CD8-positive, alpha-beta memory T cell (primary cell): ENCODE data around the gene SYNE4. TPM values are rescaled to one million over a fixed set of nuclear protein-coding genes. Genes with fewer than 3 reads are reported as not detected.
"Not testable (repeated sequence)": the region's sequence is repeated elsewhere in the genome, so short reads cannot be mapped to it uniquely, and the experiment has no call there.

Experiments used
- CTCF ChIA-PET: fragments of 350-600 bp; sonication (Branson Sonifier 250); formaldehyde crosslinking; loops from one replicate; lab custom pipeline; 2021; ENCODE audit warnings: antibody characterized with exemption; lab: Charles Lee
- POLR2A ChIA-PET: fragments of 350-600 bp; sonication (Branson Sonifier 250); formaldehyde crosslinking; loops from one replicate; lab custom pipeline; 2021; ENCODE audit warnings: antibody characterized with exemption; lab: Charles Lee
- DNase-seq, 5 donors: peaks; one replicate each; pipeline versions ENCODE4 v3.0.0 to v3.0.0-alpha.2; 2020 to 2022; ENCODE audit warnings: mixed read lengths in 1 of 5
- H3K27ac ChIP-seq: one replicate; pipeline ENCODE4 v1.7.0; 2013; ENCODE audit warnings: low read depth, mild to moderate bottlenecking, low read length, moderate library complexity
- H3K27me3 ChIP-seq: 2 replicates; pipeline ENCODE4 v1.7.0; 2013; ENCODE audit warnings: low read length, mild to moderate bottlenecking; ENCODE audit not compliant: insufficient read depth, poor library complexity, severe bottlenecking
- H3K36me3 ChIP-seq: 2 replicates; pipeline ENCODE4 v1.7.0; 2013; ENCODE audit warnings: mild to moderate bottlenecking, low read length, moderate library complexity; ENCODE audit not compliant: insufficient read depth
- H3K4me1 ChIP-seq: 2 replicates; pipeline ENCODE4 v1.7.0; 2013; ENCODE audit warnings: mild to moderate bottlenecking, low read length, moderate library complexity; ENCODE audit not compliant: insufficient read depth
- H3K4me3 ChIP-seq: 2 replicates; pipeline ENCODE4 v1.7.0; 2013; ENCODE audit warnings: mild to moderate bottlenecking, low read length
- H3K9me3 ChIP-seq: 2 replicates; pipeline ENCODE4 v1.7.0; 2013; ENCODE audit warnings: mild to moderate bottlenecking, low read length
- H3K27ac Mint-ChIP-seq, 8 donors: one replicate each; pipeline ENCODE4 v1.8.0; 2020 to 2021; ENCODE audit warnings: mixed read lengths in 8 of 8, mild to moderate bottlenecking in 6 of 8, inconsistent platforms in 3 of 8, moderate library complexity in 3 of 8
- H3K27me3 Mint-ChIP-seq, 2 donors: one replicate each; pipeline ENCODE4 v1.8.0; 2020 to 2021; ENCODE audit warnings: mixed read lengths in 2 of 2, mild to moderate bottlenecking in 1 of 2, moderate library complexity in 1 of 2
- H3K36me3 Mint-ChIP-seq, 3 donors: one replicate each; pipeline ENCODE4 v1.8.0; 2020 to 2021; ENCODE audit warnings: mixed read lengths in 3 of 3, inconsistent platforms in 1 of 3, mild to moderate bottlenecking in 1 of 3
- H3K4me1 Mint-ChIP-seq, 3 donors: one replicate each; pipeline ENCODE4 v1.8.0; 2020 to 2021; ENCODE audit warnings: mixed read lengths in 3 of 3, inconsistent platforms in 1 of 3, mild to moderate bottlenecking in 1 of 3
- H3K4me3 Mint-ChIP-seq, 7 donors: one replicate each; pipeline ENCODE4 v1.8.0; 2020 to 2021; ENCODE audit warnings: mixed read lengths in 7 of 7, mild to moderate bottlenecking in 6 of 7, moderate library complexity in 4 of 7, inconsistent platforms in 2 of 7
- H3K9me3 Mint-ChIP-seq, 5 donors: one replicate each; pipeline ENCODE4 v1.8.0; 2020 to 2022; ENCODE audit warnings: mixed read lengths in 5 of 5, mild to moderate bottlenecking in 3 of 5, moderate library complexity in 2 of 5, inconsistent platforms in 1 of 5
- polyA plus RNA-seq: library from polyadenylated mRNA; unstranded; fragments of 300-500 nt; fragmentation: Illumina TruSeq; gene quantifications from one replicate; pipeline ENCODE4 v1.2.3, GENCODE V29; 2021
- total RNA-seq, 2 experiments: library from RNA; stranded (reverse); gene quantifications; one replicate each; pipeline ENCODE4 v1.2.3, GENCODE V29; 2021

SYNE4 gene
- total and polyA plus RNA-seq, 3 experiments from 2014 or later = 1.2 to 1.9 TPM; not detected in 1

- Histone ChIP-seq H3K27ac (no peak overlapping the region), H3K9me3 (no peaks in the 10 kb centered on the region), H3K27me3 (no peaks in the 10 kb centered on the region), H3K36me3 (no peaks in the 10 kb centered on the region), H3K4me1 (no peaks in the 10 kb centered on the region), H3K4me3 (no peak overlapping the region)
- ChIA-PET CTCF (interaction anchor here (1.0 to 1.3 kb wide), 2 partner anchors 9 to 11 kb away, joined by 3 read pairs; no protein-coding TSS in a partner anchor), POLR2A (no interaction called here)
- Mint-ChIP-seq H3K36me3 (peaks cover 0 to 17% (median 0%) of the 10 kb centered on the region in 3 donors), H3K4me3 (no peak overlapping the region), H3K4me1 (peaks cover 4 to 8% (median 7%) of the 10 kb centered on the region in 3 donors), H3K27ac (no peak overlapping the region), H3K27me3 (peaks cover 0 to 2% of the 10 kb centered on the region in 2 donors), H3K9me3 (no peaks in the 10 kb centered on the region)
- DNase-seq = no peak
Observed at GRCh38 chr19:36047835-36048234, 39.2 kb upstream of the SYNE4 start.

GRCh38 chr19:36046443-36047050, 37.9 kb upstream of the SYNE4 start:
- peaks cover 0 to 4% (median 2%) of the 10 kb centered on the region in 3 donors for H3K4me1 Mint-ChIP-seq
- DNase-seq = no peak
- H3K4me3 Mint-ChIP-seq = no peak overlapping the region
- Histone ChIP-seq H3K36me3 (no peaks in the 10 kb centered on the region), H3K4me3 (no peak overlapping the region), H3K9me3 (no peaks in the 10 kb centered on the region), H3K27ac (no peak overlapping the region), H3K27me3 (no peaks in the 10 kb centered on the region), H3K4me1 (no peaks in the 10 kb centered on the region)
- no peaks in the 10 kb centered on the region for H3K9me3 Mint-ChIP-seq
- ChIA-PET POLR2A (no interaction called here), CTCF (interaction anchor here (1.3 kb wide), 1 partner anchor 10 kb away, joined by 3 read pairs; no protein-coding TSS in a partner anchor)
- peaks cover 0 to 17% (median 0%) of the 10 kb centered on the region in 3 donors for H3K36me3 Mint-ChIP-seq
- peaks cover 0 to 2% of the 10 kb centered on the region in 2 donors for H3K27me3 Mint-ChIP-seq
- peak overlapping the region in 1 of 8 donors; percentile 65 for H3K27ac Mint-ChIP-seq

DNA sequence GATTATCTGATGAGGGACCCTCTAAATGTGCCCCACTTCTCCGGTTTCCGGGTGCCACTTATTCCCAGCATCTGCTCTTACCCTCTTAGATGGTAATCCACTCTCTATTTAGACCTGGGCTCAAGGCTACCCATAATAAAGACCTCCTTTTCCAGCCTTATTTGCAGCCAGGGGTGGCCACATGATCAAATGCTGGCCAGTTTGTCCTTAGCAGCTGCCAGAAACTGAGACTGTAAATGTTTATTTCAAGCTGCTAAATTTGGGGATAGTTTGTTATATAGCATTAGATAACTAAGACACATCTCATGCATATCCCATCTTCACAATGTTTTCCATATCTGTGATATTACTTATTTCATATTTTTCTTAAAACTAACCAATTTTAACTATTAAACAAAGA, 35.3 kb upstream of the SYNE4 start:
- Histone ChIP-seq H3K27ac (no peak overlapping the region), H3K4me1 (no peaks in the 10 kb centered on the region), H3K4me3 (no peak overlapping the region), H3K27me3 (no peaks in the 10 kb centered on the region), H3K9me3 (no peaks in the 10 kb centered on the region), H3K36me3 (no peaks in the 10 kb centered on the region)
- H3K4me1 Mint-ChIP-seq = peaks cover 0 to 5% (median 4%) of the 10 kb centered on the region in 3 donors
- no peak for DNase-seq
- H3K27ac Mint-ChIP-seq = no peak overlapping the region
- peaks cover 0 to 4% of the 10 kb centered on the region in 2 donors for H3K27me3 Mint-ChIP-seq
- H3K9me3 Mint-ChIP-seq = no peaks in the 10 kb centered on the region
- H3K36me3 Mint-ChIP-seq = peaks cover 0 to 26% (median 10%) of the 10 kb centered on the region in 3 donors
- CTCF ChIA-PET = no interaction called here
- POLR2A ChIA-PET = no interaction called here
- no peak overlapping the region for H3K4me3 Mint-ChIP-seq

GRCh38 chr19:36041831-36042230, 33.2 kb upstream of the SYNE4 start:
- Mint-ChIP-seq H3K27ac (no peak overlapping the region), H3K27me3 (peaks cover 0 to 4% of the 10 kb centered on the region in 2 donors), H3K4me1 (peaks cover 6 to 12% (median 11%) of the 10 kb centered on the region in 3 donors), H3K4me3 (no peak overlapping the region), H3K36me3 (peaks cover 0 to 31% (median 10%) of the 10 kb centered on the region in 3 donors), H3K9me3 (no peaks in the 10 kb centered on the region)
- H3K27me3 ChIP-seq = no peaks in the 10 kb centered on the region
- POLR2A ChIA-PET = no interaction called here
- no peak for DNase-seq
- H3K4me3 ChIP-seq = no peak overlapping the region
- no peaks in the 10 kb centered on the region for H3K36me3 ChIP-seq
- CTCF ChIA-PET = no interaction called here
- no peak overlapping the region for H3K27ac ChIP-seq
- H3K4me1 ChIP-seq = peaks cover 6% of the 10 kb centered on the region
- no peaks in the 10 kb centered on the region for H3K9me3 ChIP-seq

GRCh38 chr19:36041092-36041491, 32.5 kb upstream of the SYNE4 start:
- H3K27ac Mint-ChIP-seq = peak overlapping the region in 2 of 8 donors; percentile 38 to 44
- H3K9me3 Mint-ChIP-seq, CTCF ChIA-PET, H3K4me3 ChIP-seq, H3K9me3 ChIP-seq, DNase-seq, H3K4me3 Mint-ChIP-seq, H3K36me3 ChIP-seq, H3K27ac ChIP-seq, H3K27me3 Mint-ChIP-seq, H3K27me3 ChIP-seq: not testable (repeated sequence)
- POLR2A ChIA-PET = interaction anchor here (0.6 kb wide), 1 partner anchor 35 kb away, joined by 5 read pairs; no protein-coding TSS in a partner anchor
- H3K4me1 Mint-ChIP-seq = peaks cover 9 to 14% (median 11%) of the 10 kb centered on the region in 3 donors
- peaks cover 0 to 25% (median 10%) of the 10 kb centered on the region in 3 donors for H3K36me3 Mint-ChIP-seq
- H3K4me1 ChIP-seq = peaks cover 11% of the 10 kb centered on the region

DNA sequence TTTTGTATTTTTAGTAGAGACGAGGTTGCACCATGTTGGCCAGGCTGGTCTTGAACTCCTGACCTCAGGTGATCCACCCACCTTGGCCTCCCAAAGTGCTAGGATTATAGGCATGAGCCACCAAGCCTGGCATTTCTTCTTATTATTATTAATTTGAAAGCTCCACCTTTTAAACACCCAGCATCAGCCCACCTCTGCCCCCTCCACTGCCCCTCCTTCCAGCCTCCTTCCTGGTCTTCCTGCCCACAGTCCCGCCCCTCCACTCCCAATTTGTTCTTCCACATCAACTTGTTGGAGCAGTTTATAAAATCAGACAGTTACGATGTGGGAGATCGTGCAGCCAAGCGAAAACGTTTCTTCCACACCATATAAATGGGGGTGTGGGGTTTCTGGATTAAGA, 31.9 kb upstream of the SYNE4 start:
- Mint-ChIP-seq H3K27me3 (peaks cover 0 to 2% of the 10 kb centered on the region in 2 donors), H3K36me3 (peaks cover 0 to 25% (median 10%) of the 10 kb centered on the region in 3 donors), H3K27ac (peak overlapping the region in 1 of 8 donors; percentile 93), H3K4me3 (no peak overlapping the region), H3K4me1 (peaks cover 15 to 19% (median 15%) of the 10 kb centered on the region in 3 donors), H3K9me3 (no peaks in the 10 kb centered on the region)
- Histone ChIP-seq H3K36me3 (no peaks in the 10 kb centered on the region), H3K4me1 (peaks cover 17% of the 10 kb centered on the region), H3K4me3 (no peak overlapping the region), H3K27ac (no peak overlapping the region), H3K9me3 (no peaks in the 10 kb centered on the region), H3K27me3 (no peaks in the 10 kb centered on the region)
- POLR2A ChIA-PET = no interaction called here
- DNase-seq = no peak
- CTCF ChIA-PET = no interaction called here

GRCh38 chr19:36032251-36033104, 23.9 kb upstream of the SYNE4 start, which contains the start of gene CLIP3:
Gene CLIP3, minus strand, starts transcription at chr19:36032873. Its CDS starts 516 bp downstream, at chr19:36032357.
- no peak within 1 kb of the TSS for H3K27ac ChIP-seq
- peak in 1 of 5 donors; percentile 37 for DNase-seq
- H3K27me3 ChIP-seq = no peaks in the 10 kb centered on the region
- Mint-ChIP-seq H3K4me1 (peaks cover 22 to 37% (median 31%) of the 10 kb centered on the region in 3 donors), H3K27ac (peak within 1 kb of the TSS in 3 of 8 donors; percentile 33 to 79 (median 54)), H3K9me3 (no peaks in the 10 kb centered on the region), H3K27me3 (peaks cover 0 to 11% of the 10 kb centered on the region in 2 donors), H3K36me3 (peaks cover 9 to 33% (median 11%) of the 10 kb centered on the region in 3 donors), H3K4me3 (peak within 1 kb of the TSS in 5 of 7 donors; percentile 33 to 78 (median 50))
- H3K4me1 ChIP-seq = peaks cover 25% of the 10 kb centered on the region
- CTCF ChIA-PET = no interaction called here
- H3K36me3 ChIP-seq = peaks cover 4% of the 10 kb centered on the region
- POLR2A ChIA-PET = no interaction called here
- H3K4me3 ChIP-seq = no peak within 1 kb of the TSS
- no peaks in the 10 kb centered on the region for H3K9me3 ChIP-seq
